KG1 (cell line): ENCODE data around the gene CPN2.
A peak's percentile ranks its signal among the peaks of the same experiment; 100 is the strongest.

Experiments used
- DNase-seq: peaks from one replicate; lab custom pipeline; 2025; lab: John Stamatoyannopoulos, UW

Gene CPN2

DNA sequence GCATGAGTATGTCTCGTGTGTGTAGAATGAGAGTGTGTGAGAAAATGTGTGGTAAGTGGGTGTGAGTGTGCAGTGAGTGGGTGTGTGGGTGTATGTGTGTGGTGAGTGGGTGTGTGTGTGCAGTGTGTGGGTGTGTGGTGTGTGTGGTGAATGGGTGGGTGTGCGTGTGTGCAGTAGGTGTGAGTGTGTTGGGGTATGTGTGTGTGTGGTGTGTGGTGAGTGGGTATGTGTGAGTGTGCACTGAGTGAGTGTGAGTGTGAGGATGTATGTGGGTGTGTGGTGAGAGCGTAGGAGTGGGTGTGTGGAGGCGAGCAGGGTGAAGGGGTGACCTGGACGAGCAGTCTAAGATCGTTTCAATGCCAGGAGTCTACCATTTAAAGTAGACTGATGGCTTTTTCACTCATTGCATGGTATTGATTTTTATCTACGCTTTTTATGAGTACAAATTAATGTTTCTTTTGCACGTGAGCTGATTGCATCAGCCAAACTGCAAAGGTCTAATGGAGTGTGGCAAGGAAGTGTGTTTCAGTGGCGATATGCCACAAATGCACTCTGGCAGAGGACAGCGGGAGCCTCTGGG is 1.6 kb upstream of the CPN2 start:
- no peak for DNase-seq

DNA sequence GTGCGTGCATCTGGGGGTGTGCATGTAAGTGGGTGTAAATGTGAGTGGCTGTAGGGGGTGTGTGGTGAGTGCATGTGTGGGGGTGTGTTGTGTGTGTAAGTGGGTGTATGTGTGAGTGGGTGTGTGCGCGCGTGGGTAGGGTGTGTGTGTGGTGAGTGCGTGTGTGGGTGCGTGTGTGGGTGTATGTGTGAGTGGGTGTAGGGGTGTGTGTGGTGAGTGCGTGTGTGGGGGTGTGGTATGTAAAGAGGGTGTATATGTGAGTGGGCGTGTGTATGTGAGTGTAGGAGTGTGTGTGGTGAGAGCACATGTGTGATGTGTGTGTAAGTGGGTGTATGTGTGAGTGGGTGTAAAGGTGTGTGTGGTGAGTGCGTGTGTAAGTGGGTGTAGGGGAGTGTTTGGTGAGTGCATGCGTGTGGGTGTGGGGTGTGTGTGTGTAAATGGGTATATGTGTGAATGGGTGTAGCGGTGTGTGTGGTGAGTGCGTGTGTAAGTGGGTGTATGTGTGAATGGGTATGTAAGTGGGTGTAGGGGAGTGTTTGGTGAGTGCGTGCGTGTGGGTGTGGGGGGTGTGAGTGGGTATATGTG is 916 bp upstream of the CPN2 start:
- no peak for DNase-seq

DNA sequence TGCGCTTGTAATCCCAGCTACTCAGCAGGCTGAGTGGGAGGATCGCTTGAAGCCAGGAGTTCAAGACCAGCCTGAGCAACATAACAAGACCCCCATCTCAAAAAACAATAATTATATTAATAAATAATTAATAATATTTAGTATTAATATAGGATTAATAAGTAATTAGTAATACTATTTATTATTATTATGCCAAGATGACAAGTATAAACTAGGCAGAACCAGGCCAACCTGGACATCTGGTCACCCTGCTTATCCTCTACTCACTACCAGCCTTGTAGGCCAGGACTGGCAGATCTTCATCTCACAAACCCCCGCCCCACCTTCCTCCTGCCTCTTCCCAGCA is 429 bp downstream of the CPN2 start:
- no peak for DNase-seq

DNA sequence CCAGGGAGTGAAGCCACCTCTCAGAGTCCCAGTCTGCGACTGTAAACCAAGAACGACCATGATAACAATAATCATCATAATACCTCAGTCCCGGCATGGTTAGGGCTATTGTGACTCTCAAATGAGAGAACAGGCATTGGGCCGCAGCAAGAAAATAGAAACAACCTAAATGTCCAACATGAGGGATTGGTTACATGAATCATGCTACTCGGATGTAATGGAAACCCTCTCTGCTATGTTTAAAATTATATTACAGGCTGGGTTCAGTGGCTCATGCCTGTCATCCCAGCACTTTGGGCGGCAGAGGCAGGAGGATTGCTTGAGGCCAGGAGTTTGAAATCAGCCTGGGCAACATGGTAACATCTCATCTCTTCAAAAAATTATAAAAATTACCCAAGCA is 2.8 kb downstream of the CPN2 start:
- no peak for DNase-seq

DNA sequence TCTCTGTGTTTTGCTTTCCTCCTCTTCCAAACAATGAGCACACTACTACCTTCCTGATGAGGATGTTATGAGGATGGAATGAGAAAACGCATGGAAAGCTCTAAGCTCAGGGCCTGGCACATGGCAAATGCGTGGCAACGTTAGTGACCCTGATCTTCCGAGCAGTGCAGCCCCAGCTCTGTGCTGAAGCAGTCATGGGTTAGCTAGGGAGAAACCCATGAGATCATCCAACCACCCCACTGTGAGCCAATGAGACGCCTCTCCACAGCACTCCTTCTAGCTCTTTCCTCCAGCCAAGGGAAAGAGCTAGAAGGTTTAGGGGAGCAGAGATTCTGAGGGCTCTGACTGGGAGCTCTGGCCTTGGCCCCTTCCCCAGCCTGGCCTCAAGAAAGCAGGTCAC is 4.5 kb downstream of the CPN2 start:
- no peak for DNase-seq

DNA sequence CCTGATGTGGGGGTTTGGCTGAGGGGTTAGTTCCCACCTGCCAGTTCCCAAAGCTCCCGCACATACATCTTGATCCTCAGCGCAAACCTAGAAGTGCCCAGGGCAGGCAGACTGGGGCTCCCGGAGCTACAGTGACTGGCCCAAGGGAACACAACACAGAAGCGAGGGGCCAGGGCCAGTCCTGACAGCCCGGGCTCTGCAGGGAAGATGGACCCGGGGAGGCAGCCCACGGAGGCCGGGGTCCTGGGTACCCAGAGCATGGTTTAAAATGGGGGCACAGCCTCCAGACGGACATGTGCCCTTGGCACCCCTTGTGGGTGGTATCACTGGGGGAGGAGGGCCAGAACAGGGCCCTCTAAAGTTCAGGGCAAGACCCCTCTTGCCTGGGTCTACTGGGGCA is 5.1 kb downstream of the CPN2 start:
- no peak for DNase-seq

DNA sequence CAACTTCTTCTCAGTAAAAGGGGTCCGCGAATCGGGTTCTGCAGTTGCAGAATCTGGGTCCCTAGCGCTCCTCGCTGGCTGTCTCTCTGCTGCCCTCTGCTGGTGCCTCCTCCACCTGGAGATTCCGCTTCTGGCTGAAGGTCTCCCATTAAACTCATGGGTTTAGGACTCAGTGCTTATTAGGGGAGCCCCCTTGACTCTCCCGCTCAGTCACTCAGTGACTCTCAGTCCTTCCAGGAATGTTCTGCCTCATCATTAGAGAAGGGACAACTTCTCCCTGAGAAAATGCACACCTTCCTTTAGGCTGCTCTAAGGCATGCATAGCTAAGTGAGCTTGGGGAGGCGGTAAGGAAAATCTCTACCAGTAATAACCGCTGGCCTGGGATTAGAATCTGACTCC is 7.1 kb downstream of the CPN2 start:
- DNase-seq = peak; percentile 45

DNA sequence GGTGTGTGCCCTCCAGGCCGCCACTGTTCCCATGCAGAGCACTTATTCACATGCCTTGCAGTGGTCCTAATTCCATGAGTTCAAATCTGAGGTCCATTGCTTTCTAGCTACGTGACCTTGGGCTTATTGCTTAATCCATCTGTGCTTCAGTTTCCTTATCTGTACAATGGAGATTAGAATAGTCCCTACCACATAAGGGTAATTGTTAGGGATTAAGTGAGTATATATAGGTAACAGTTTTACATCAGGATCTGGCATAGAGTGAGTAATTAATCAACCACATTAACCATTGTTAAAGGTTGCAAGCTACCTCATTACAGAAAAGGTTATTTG is 7.6 kb downstream of the CPN2 start:
- no peak for DNase-seq

DNA sequence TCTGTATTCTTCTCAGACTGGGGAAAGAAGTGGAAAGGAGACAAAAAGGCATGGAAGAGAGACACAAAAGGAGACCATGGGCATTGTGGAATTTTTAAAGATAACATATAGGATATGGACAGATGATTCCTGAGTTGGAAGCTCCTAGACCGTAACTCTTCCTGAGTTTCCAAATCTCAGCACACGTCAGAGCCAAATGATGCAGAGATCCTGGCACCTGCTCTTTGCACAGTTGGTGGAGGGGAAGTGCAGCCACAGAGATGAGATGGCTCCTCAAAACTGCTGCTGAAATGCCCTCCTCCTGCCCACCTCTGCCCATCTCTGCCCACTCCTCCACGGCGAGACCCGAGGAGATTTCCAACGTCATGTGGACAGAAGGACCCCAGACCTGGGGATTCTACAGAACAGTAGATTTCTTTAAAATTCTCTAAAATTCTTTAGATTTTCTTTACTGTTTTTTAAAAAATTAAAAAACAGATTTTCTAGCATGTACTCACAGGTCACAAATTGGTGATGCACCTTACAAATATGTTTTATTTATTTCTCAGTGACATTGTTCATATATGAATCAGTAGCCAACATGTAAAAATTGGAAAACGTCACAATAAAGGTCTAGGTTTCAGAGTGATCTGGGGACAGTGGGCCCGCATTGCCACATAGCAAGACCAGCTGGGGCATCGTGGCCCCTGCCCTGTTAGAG is 8.1 kb downstream of the CPN2 start:
- DNase-seq = no peak

DNA sequence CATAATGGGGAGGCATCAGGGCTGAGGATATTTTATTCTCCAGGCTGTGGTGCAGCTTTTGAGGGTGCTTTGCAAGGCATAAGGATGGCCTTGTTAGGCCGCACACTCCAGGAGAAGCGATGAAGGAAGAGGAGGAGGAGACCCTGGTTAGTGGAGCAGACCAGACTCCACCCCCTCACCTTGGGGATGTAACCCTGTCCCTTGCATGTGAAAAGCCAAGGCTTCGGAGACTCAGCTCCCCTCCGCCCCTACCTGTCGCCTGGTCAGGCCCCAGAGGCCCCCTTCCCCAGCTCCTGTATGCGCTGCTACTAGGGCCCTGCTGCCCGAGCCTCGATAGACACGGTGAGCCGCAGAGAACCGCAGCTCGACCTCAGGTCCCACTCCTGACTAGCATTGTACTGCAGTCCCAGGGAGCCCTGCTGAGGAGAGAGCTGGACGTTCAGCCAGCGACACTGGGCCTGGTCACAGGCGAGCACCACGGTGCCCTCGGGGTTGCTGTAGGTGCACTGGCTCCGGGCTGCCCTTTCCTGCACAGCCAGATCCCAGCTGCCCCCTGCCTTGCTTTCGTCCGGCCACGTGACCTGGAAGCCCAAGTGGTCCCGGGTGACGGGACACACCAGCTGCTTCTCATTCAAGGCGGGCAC is 10.2 kb downstream of the CPN2 start:
- no peak for DNase-seq

DNA sequence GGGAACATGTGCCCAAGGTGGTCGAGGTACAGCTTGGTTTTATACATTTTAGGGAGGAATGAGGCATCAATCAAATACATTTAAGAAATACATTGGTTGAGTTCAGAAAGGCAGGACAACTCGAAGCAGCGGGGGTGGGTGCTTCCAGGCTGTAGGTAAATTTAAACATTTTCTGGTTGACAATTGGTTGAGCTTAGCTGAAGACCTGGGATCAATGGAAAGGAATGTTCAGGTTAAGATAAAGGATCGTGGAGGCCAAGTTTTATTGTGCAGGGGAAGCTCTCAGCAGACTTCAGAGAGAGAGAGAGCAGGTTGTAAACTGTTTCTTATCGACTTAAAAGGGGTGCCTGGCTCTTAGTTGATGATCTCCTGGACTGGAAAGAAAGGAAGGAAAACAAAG is 11.3 kb downstream of the CPN2 start:
- no peak for DNase-seq

DNA sequence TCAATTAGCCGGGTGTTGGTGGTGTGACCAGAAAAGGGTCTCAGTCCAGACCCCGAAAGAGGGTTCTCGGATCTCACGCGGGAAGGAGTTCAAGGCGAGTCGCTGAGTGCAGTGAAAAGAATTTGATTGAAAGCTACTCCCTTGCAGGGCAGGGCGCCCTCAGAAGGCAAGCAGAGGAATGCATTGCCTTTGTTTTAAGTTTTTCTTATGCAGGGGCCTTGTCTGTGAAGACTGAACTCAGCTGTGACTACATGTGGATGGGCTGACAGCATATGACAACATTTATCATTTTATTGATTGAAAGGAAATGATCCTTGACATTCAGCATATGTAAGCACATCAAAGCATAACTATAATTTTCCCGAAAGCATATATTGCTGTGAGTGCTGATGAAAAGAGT is 11.8 kb downstream of the CPN2 start:
- DNase-seq = no peak

DNA sequence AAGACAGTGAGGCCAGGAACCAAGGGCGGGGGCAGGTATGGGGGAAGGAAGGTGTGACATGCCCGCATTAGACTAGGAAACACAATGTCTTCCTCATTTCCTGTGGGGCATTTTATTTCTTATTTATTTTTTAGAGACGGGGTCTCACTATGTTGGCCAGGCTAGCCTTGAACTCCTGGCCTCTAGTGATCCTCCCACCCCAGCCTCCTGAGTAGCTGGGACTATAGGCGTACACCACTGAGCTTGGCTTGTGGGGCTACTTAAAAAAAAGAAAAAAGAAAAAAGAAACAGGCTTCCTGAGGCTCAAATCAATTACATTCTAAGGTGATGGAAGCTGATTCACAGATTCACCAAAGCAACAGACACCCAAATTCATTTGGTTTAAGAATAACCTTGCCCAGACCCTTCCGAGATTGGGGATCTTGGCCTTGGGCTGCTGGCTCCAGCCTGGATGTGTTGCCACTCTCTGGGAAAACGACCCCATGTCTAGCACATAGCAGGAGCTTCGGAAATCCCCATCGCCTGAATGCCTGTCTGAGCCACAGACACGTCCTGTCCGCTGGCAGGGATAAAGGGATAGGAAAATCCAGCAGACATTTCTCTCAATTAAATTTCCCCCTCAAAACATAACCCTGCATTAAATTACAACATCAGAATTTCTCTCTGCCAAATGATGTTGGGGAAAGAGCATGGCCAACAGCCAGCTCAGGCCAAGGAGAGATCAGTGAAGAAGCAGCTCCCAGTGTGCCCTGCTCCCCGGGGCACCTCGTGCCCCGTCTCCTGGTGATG is 13.0 kb downstream of the CPN2 start:
- no peak for DNase-seq

DNA sequence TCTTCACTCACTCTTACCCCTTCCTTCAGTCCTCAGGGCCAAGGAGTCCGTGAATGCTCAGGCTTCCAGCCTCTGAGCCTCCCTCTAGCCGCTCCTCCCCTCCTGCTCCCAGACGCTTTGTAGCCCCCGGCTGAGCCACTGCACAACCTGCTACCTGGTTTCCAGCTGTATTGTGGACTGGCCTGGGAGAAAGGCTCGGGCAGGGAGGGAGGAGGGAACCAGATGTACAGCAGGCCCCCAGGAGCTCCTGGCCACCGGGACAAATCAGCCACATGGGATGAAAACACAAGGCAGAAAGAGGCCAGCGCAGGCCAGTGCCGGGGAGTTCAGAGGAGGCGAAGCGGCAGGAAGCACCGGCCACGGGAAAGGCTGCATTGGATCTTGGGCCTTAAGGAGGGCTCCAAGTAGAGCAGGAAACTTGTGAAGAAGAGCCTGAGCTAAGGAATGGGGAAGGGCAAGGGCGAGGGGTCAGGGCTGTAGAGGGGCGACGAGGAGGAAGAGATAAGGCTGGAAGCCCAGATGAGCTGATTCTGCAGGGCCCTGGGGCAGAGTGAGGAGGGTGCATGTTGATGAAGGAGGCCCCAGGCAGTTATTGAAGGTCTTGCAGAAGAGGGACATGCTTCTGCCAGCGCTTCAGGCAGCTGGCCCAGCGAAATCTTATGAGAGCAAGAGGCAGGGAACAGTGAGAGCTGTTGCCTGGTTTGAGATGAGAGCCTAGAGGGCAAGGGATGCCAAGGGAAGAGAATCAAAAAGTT is 14.3 kb downstream of the CPN2 start:
- DNase-seq = no peak

DNA sequence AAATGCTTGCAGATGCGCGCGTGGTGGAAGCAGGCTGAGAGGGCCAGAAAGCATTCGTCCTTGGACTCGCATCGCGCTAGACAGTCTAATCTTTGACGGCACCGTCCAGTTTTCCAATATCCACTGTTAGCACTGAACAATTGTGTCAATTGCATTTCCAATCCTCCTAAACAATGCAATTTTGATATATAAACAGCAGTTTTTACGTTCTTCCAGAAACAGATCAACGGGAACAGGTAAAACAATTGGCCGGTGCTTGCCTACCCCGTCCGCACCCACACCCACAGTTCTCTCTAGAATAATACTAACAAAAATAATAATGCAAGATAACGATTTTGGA is 17.2 kb downstream of the CPN2 start:
- DNase-seq = no peak

DNA sequence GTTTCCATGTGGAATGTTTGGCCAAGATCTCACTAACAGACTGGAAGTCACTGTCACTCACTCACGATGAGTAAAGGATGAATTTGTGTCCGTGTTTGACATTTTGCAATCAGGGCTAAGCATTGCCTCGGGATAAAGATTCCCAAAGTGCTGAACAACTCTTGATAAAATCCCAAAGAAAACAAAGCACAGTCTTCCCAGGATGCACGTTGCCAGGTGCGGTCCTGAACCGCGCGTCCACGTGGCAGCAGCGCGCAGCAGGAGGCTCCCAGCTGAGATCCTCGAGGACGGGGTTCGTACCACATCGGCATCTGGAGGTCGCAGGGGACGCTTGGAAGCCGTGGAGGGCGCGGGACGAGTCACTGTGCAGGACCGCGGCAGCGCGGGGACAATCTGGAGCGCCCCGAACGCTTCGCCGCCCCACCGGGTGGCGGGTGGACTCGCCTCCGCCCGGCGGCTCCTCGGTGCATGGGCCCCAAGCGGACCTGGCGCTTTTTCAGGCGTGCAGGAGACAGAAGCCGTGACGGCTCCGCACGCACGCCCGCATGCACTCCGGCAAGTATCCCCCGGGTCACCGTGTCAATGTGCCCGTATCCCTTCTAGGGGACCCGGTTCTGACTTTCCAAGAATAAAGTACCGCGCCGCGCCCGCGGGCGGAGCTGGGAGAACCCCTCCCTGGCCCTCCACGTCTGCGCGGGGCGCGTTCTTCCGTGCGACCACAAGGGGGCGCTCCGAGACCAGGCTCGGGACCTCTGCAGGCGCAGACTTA is 17.7 kb downstream of the CPN2 start:
- DNase-seq = no peak

DNA sequence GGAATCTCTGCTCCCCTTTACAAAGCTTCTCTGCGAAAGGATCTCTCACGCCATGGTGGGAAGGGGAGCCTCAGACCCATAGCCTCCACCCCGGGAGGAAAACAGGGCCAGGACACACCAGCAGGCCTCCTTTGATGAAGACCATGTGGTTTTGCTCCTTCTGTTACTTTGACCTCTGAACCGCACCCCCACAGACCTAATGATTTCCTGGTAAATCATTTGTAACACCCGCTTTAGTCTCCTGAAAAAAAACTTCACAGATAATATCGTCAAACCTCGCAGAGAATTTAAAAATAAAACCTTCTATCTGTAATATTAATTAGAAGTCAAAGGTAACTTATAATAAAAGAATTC is 18.3 kb downstream of the CPN2 start:
- no peak for DNase-seq

DNA sequence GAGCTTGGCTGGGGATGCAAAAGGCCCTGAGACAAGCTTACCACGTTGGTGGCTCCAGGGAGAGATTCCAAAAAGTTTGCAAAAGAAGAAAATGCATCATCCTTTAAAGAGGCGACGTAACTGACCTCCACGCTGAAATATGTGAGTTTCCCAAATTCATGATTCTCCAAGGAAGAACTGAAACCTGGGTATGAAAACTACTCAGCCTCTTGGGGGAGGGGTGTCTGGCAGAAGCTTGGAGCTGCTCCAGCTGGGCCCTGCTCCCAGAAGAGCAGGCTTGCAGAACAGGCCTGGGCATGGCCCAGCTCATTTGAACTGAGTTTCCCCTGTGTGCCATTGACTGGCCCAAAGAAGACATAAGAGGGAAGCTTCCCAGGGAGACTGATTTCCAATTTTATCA is 20.5 kb downstream of the CPN2 start:
- no peak for DNase-seq

DNA sequence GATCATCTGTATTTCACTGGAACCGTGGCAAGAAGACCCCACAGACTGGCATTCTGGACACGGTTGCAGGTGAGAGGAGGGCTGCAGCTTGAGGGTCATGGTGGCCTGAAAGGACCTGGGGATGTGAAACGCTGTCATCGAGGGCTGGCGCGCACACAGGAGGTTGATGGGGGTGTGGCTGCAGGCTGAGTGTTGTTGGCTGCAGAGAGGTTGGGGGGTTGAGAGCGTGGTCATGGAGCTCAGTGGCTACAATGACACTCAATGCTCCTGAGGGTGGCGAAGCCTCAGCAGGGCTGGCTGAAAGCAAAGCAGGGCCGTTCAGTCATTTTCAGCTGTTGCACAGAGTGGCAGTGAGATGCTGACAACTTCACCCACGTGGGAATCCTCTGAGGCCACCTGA is 21.0 kb downstream of the CPN2 start:
- no peak for DNase-seq

DNA sequence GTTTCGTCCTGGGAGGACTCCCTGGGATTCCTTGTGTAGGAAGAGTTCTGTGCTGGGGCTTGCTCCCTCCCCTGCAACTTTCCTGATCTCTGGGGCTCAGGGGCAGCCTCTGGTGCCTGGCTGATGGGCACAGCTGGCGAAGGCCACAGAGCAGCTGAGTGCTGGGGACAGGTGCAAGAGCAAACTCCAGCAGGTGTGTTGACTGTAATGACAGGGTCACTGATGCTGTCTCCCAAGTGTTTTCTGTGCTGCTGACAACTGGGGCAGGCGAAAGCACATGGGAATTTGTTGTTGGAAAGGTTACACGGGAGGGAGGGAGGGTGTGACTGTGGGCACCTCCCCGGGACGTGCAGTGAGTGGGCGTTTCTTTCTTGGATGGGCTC is 21.6 kb downstream of the CPN2 start:
- DNase-seq = no peak

DNA sequence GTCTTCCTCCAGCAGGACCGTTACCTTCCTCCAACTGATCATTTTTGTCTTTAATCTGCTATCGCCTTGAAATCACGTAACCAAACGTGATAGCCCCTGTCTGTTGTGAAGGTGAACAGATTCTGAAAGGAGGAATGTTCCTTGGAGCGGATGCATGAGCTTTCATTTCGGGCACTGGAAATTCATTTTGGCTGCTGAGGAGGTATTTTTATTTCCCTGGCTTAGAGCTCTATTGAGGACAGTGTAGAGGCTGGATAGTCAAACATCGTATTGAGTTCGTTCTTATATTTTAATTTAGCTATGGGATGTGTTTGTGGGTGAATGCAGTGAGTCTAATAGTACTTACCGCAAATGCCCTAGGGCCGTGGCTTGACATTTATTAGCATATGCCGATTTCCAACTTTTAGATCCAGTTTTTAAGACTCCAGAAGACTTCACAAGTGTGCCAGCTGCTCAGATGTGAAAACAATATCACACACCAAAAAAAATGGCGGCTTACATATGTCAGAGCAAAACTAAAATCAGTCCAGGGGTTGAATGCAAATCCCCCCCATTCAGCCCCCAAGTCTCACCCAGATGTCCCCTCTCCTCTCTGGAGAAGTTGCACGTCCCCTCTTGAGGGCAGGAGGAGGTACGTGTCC is 22.1 kb downstream of the CPN2 start:
- DNase-seq = no peak
